ENCODE results near the gene CARMIL1.

GRCh38 chr6:25320459-25320858, 41.3 kb downstream of the CARMIL1 start:
- TF ChIP-seq SUZ12 (IDR thresholded peaks at IDR 0.05): no peak
- TF ChIP-seq SP1 (IDR thresholded peaks at IDR 0.05): no peak
- TF ChIP-seq ELF4 (IDR thresholded peaks at IDR 0.05): no peak
- no peak for TF ChIP-seq LEF1 (IDR thresholded peaks at IDR 0.05; ENCODE audit: borderline replicate concordance)
- TF ChIP-seq NFRKB (IDR thresholded peaks at IDR 0.05): no peak
- no peak for TF ChIP-seq BHLHE40 (IDR thresholded peaks at IDR 0.05; ENCODE audit: borderline replicate concordance)
- TF ChIP-seq CTBP1 (IDR thresholded peaks at IDR 0.05; ENCODE audit: borderline replicate concordance): no peak
- no peak for TF ChIP-seq TARDBP (IDR thresholded peaks at IDR 0.05)
- no peak for TF ChIP-seq ARNT (IDR thresholded peaks at IDR 0.05)
- TF ChIP-seq FOXM1 (IDR thresholded peaks at IDR 0.05; ENCODE audit: borderline replicate concordance): no peak
- no peak for TF ChIP-seq PKNOX1 (IDR thresholded peaks at IDR 0.05)

All from HEK293T (cell line).